GM12878 (cell line): ENCODE measurements around the gene INO80D. TPM values are rescaled to one million over a fixed set of nuclear protein-coding genes. Genes with fewer than 3 reads are reported as not detected.

Experiments
- ATAC-seq: fragments of 200-7000 bp; cut with Tn5 transposase; 3 replicates; pipeline ENCODE4 v1.9.1; 2020; ENCODE audit warnings: mild to moderate bottlenecking, moderate library complexity
- BruUV-seq: library from RNA; stranded (reverse); fragments of 400-500 nt; replicated peaks from 2 replicates; lab custom pipeline; 2021; lab: Mats Ljungman, UMichigan
- CTCF ChIA-PET: fragments of 300-600 bp; sonication (Branson Sonifier 250); formaldehyde crosslinking; extraction: SDS; loops from one replicate; lab custom pipeline; 2021; ENCODE audit warnings: inconsistent platforms; lab: Yijun Ruan, JAX
- POLR2A ChIA-PET: fragments of 350-600 bp; formaldehyde crosslinking; extraction: SDS; loops from one replicate; lab custom pipeline; 2021; ENCODE audit warnings: inconsistent platforms; lab: Charles Lee
- RAD21 ChIA-PET: fragments of 300-600 bp; sonication (Branson Sonifier 250); formaldehyde crosslinking; loops from one replicate; lab custom pipeline; 2023; ENCODE audit warnings: antibody characterized with exemption; ENCODE audit not compliant: unreplicated experiment; lab: Charles Lee
- SMC1A ChIA-PET: fragments of 300-600 bp; sonication (Branson Sonifier 250); formaldehyde crosslinking; loops from one replicate; lab custom pipeline; 2023; ENCODE audit not compliant: unreplicated experiment, uncharacterized antibody; lab: Charles Lee
- DNase-seq: peaks from one replicate; pipeline ENCODE4 v3.0.0-alpha.2; 2011; ENCODE audit warnings: low read depth, low spot score
- FAIRE-seq: peaks from 3 replicates; lab custom pipeline; 2011; peaks lifted over from hg19 to GRCh38; lab: Jason Lieb, UNC
- H2AFZ ChIP-seq: 2 replicates; pipeline ENCODE4 v1.6.0; 2011; ENCODE audit warnings: low read depth, low read length, control low read depth; ENCODE audit not compliant: control insufficient read depth
- H3K27ac ChIP-seq: 2 replicates; pipeline ENCODE4 v1.5.1; 2011; ENCODE audit warnings: control low read depth; ENCODE audit not compliant: control insufficient read depth, insufficient read depth
- H3K27me3 ChIP-seq, 2 experiments: replicated peaks in 1 of 2; 2 replicates each; pipeline versions ENCODE4 v1.6.0 to v1.6.1; 2011; ENCODE audit warnings: low read length in 1 of 2; ENCODE audit not compliant: control insufficient read depth in 2 of 2, insufficient read depth in 2 of 2
- H3K36me3 ChIP-seq, 2 experiments: 2 replicates each; pipeline ENCODE4 v1.5.1; 2011; ENCODE audit warnings: low read length in 1 of 2; ENCODE audit not compliant: control insufficient read depth in 2 of 2, insufficient read depth in 2 of 2
- H3K4me1 ChIP-seq: 2 replicates; pipeline ENCODE4 v1.6.1; 2011; ENCODE audit warnings: mild to moderate bottlenecking, low read length, moderate library complexity, mixed read lengths; ENCODE audit not compliant: control insufficient read depth, insufficient read depth
- H3K4me2 ChIP-seq: 2 replicates; pipeline ENCODE4 v1.6.0; 2011; ENCODE audit warnings: control low read depth; ENCODE audit not compliant: control insufficient read depth, insufficient read depth
- H3K4me3 ChIP-seq: fragments of 200-600 bp; sonication (generic); 2 replicates; pipeline ENCODE4 v1.5.1; 2016
- H3K79me2 ChIP-seq: 2 replicates; pipeline ENCODE4 v1.6.0; 2011; ENCODE audit warnings: low read length; ENCODE audit not compliant: control insufficient read depth, insufficient read depth
- H3K9ac ChIP-seq: 2 replicates; pipeline ENCODE4 v1.8.0; 2011; ENCODE audit warnings: low read length, control low read depth, mixed read lengths; ENCODE audit not compliant: control insufficient read depth, insufficient read depth
- H3K9me3 ChIP-seq: replicated peaks from 3 replicates; pipeline ENCODE4 v1.5.1; 2011; ENCODE audit warnings: mild to moderate bottlenecking, low read length; ENCODE audit not compliant: control insufficient read depth, insufficient read depth
- H4K20me1 ChIP-seq: 2 replicates; pipeline ENCODE4 v1.6.0; 2011; ENCODE audit not compliant: control insufficient read depth, insufficient read depth
- BRCA1 ChIP-seq: IDR thresholded peaks from 2 replicates; pipeline ENCODE4 v1.6.1; 2011; ENCODE audit warnings: low read depth, low read length, improper control_type of control experiment
- CBX5 ChIP-seq: sonication (generic); IDR thresholded peaks from 2 replicates; pipeline ENCODE4 v1.6.1; 2016; ENCODE audit warnings: low read depth, moderate library complexity, mild to moderate bottlenecking, inconsistent platforms
- CREM ChIP-seq: IDR thresholded peaks from 2 replicates; pipeline ENCODE4 v1.6.1; 2014; ENCODE audit warnings: antibody characterized with exemption, low read depth
- EP300 ChIP-seq, 2 experiments: fragments of 150-350 bp in 1 of 2; IDR thresholded peaks; 2 replicates each; pipeline ENCODE4 v1.6.1; 2011 to 2012; ENCODE audit warnings: low read depth in 2 of 2, low read length in 2 of 2, borderline replicate concordance in 1 of 2, improper control_type of control experiment in 1 of 2, inconsistent platforms in 1 of 2; ENCODE audit not compliant: control insufficient read depth in 1 of 2
- HCFC1 ChIP-seq: fragments of 150-350 bp; IDR thresholded peaks from 2 replicates; pipeline ENCODE4 v1.6.1; 2014; ENCODE audit warnings: low read length
- KLF5 ChIP-seq: fragments of 450-650 bp; IDR thresholded peaks from 2 replicates; pipeline ENCODE4 v1.6.1; 2014; ENCODE audit warnings: mild to moderate bottlenecking; ENCODE audit not compliant: partially characterized antibody
- NR2F1 ChIP-seq: fragments of 450-650 bp; conservative IDR thresholded peaks from 2 replicates; pipeline ENCODE4 v1.6.1; 2017; ENCODE audit warnings: mild to moderate bottlenecking
- POLR2AphosphoS2 ChIP-seq: IDR thresholded peaks from 2 replicates; pipeline ENCODE4 v1.6.1; 2011; ENCODE audit warnings: low read depth, mild to moderate bottlenecking, low read length, improper control_type of control experiment, moderate library complexity
- SUZ12 ChIP-seq: fragments of 200-600 bp; sonication (generic); IDR thresholded peaks from one replicate; pipeline ENCODE4 v1.6.1; 2018; ENCODE audit warnings: antibody characterized with exemption, mild to moderate bottlenecking; ENCODE audit not compliant: unreplicated experiment
- YBX1 ChIP-seq: fragments of 450-650 bp; IDR thresholded peaks from 2 replicates; pipeline ENCODE4 v1.6.1; 2016; ENCODE audit warnings: antibody characterized with exemption
- WGBS: methylation state at CpG from one replicate; pipeline ENCODE4 v1.1.6; 2016; ENCODE audit warnings: low lambda C conversion rate; ENCODE audit not compliant: insufficient replicate concordance, insufficient coverage; ENCODE audit errors: missing lambda C conversion rate; 5-methylcytosine and 5-hydroxymethylcytosine counted together
- in situ Hi-C: fragments of 300-500 bp; cut with MboI; formaldehyde crosslinking; loops from 9 replicates; pipeline ENCODE4 v1.14.3; 2018; ENCODE audit warnings: mixed read lengths
- intact Hi-C: fragments of 100-400 bp; cut with micrococcal nuclease; formaldehyde crosslinking; loops from one replicate; pipeline ENCODE4 v1.14.2; 2022; ENCODE audit not compliant: unreplicated experiment
- polyA plus RNA-seq, 11 experiments: library from polyadenylated mRNA; depleted of rRNA in 4 of 11; unstranded in 6 of 11; stranded (reverse) in 5 of 11; fragments of >200 nt; fragmentation: Nextera tagmentation in 4 of 11; fragmentation: Illumina TruSeq in 1 of 11; extraction: Ambion mirVana in 4 of 11; extraction: Trizol in 1 of 11; gene quantifications; 1 replicate in 1 of 11; 2 replicates in 10 of 11; pipeline versions ENCODE4 v1.2.1 to v1.2.3, GENCODE V29; 2011 to 2016; ENCODE audit warnings: inconsistent platforms in 2 of 11, missing spikeins in 2 of 11, low read depth in 1 of 11
- total RNA-seq, 4 experiments: library from RNA; depleted of rRNA in 3 of 4; stranded (reverse); fragments of >200 nt in 3 of 4; fragmentation: Illumina TruSeq in 1 of 4; extraction: Trizol in 1 of 4; gene quantifications; 2 replicates each; pipeline versions ENCODE4 v1.2.1 to v1.2.3, GENCODE V29; 2013 to 2021

The INO80D gene
- total and polyA plus RNA-seq, 10 of the 15 experiments (the other 5 are each of a cell fraction or from before 2014, with no cell fraction given): 0.73 to 16.3 (median 4.7) TPM

- Histone ChIP-seq H4K20me1 (no peaks in the 10 kb centered on the region), H3K4me2 (no peak overlapping the region), H3K36me3 (peaks cover 0 to 3% of the 10 kb centered on the region in 2 experiments; a peak in 1 of 4 replicates), H3K9ac (no peak overlapping the region), H3K27me3 (no peaks in the 10 kb centered on the region), H3K27ac (no peak overlapping the region), H3K4me3 (no peak overlapping the region), H3K79me2 (no peaks in the 10 kb centered on the region), H3K4me1 (no peaks in the 10 kb centered on the region), H2AFZ (no peak overlapping the region), H3K9me3 (no peaks in the 10 kb centered on the region)
- DNase-seq (no peak), ATAC-seq (no peak), FAIRE-seq (no peak)
- TF ChIP-seq CBX5: no peak
- no peak for TF ChIP-seq CREM
- no peak for TF ChIP-seq SUZ12
- no peak for TF ChIP-seq HCFC1
- TF ChIP-seq EP300 (IDR thresholded peaks at IDR 0.05; ENCODE audit: borderline replicate concordance in 1 of 2, control insufficient read depth in 1 of 2, low read depth in 2 of 2, low read length in 2 of 2): no peak
- TF ChIP-seq YBX1: no peak
- no peak for TF ChIP-seq NR2F1
- TF ChIP-seq POLR2AphosphoS2: no peak
- TF ChIP-seq BRCA1: no peak
- TF ChIP-seq KLF5: no peak
- intact Hi-C loops: no loop called here
- ChIA-PET POLR2A (no interaction called here), RAD21 (no interaction called here), CTCF (interaction anchor here (0.8 to 1.6 kb wide), 4 partner anchors 9 to 1918 kb away, joined by 3 to 5 read pairs (median 4); no protein-coding TSS in a partner anchor), SMC1A (interaction anchor here (0.7 to 1.2 kb wide), 2 partner anchors 13 to 15 kb away, joined by 3 to 4 read pairs; no protein-coding TSS in a partner anchor)
- no TSS peak for BruUV-seq
- in situ Hi-C loops: no loop called here
- 95% methylated on average over 1 of the region's 1 CpG for WGBS
These were observed 90.7 kb downstream of the INO80D start for GRCh38 chr2:205995260-205995659.
